DND-41 (cell line): ENCODE measurements around the gene HACL1.
A peak's percentile ranks its signal among the peaks of the same experiment; 100 is the strongest.
"Not testable (repeated sequence)": the region's sequence is repeated elsewhere in the genome, so short reads cannot be mapped to it uniquely, and the experiment has no call there.

Source experiments
- ATAC-seq: fragments of 200-7000 bp; cut with Tn5 transposase; 3 replicates; pipeline ENCODE4 v1.9.1; 2021; ENCODE audit warnings: low read depth; ENCODE audit not compliant: insufficient read depth
- DNase-seq: peaks from one replicate; pipeline ENCODE4 v3.0.0-alpha.2; 2020
- H2AFZ ChIP-seq: 2 replicates; pipeline ENCODE4 v1.6.0; 2012; ENCODE audit warnings: low read depth, low read length
- H3K27ac ChIP-seq: 2 replicates; pipeline ENCODE4 v1.5.1; 2012; ENCODE audit warnings: low read length, inconsistent platforms
- H3K27me3 ChIP-seq: fragments of 200-600 bp; sonication (generic); 2 replicates; pipeline ENCODE4 v1.6.0; 2012; ENCODE audit warnings: low read length, mild to moderate bottlenecking, inconsistent platforms; ENCODE audit not compliant: insufficient read depth, poor library complexity
- H3K36me3 ChIP-seq: 2 replicates; pipeline ENCODE4 v1.5.1; 2012; ENCODE audit warnings: low read length, inconsistent platforms; ENCODE audit not compliant: insufficient read depth
- H3K4me1 ChIP-seq: 2 replicates; pipeline ENCODE4 v1.5.1; 2012; ENCODE audit warnings: mild to moderate bottlenecking, low read length; ENCODE audit not compliant: insufficient read depth
- H3K4me2 ChIP-seq: 2 replicates; pipeline ENCODE4 v1.6.0; 2012; ENCODE audit warnings: mild to moderate bottlenecking, moderate library complexity, low read length, inconsistent platforms; ENCODE audit not compliant: insufficient read depth
- H3K4me3 ChIP-seq, 2 experiments: fragments of 200-600 bp in 1 of 2; shearing (Covaris generic) in 1 of 2; 2 replicates each; pipeline ENCODE4 v1.5.1; 2012 to 2016; ENCODE audit warnings: inconsistent platforms in 2 of 2, low read length in 2 of 2, mild to moderate bottlenecking in 2 of 2, low read depth in 1 of 2, moderate library complexity in 1 of 2
- H3K79me2 ChIP-seq: 2 replicates; pipeline ENCODE4 v1.6.0; 2012; ENCODE audit warnings: low read length, inconsistent platforms; ENCODE audit not compliant: insufficient read depth
- H3K9ac ChIP-seq: 2 replicates; pipeline ENCODE4 v1.6.0; 2012; ENCODE audit warnings: low read depth, mild to moderate bottlenecking, inconsistent platforms, low read length, moderate library complexity
- H3K9me3 ChIP-seq: 2 replicates; pipeline ENCODE4 v1.5.1; 2012; ENCODE audit warnings: low read length, moderate library complexity, mild to moderate bottlenecking, inconsistent platforms; ENCODE audit not compliant: insufficient read depth, severe bottlenecking
- H4K20me1 ChIP-seq: 2 replicates; pipeline ENCODE4 v1.6.0; 2012; ENCODE audit warnings: low read length; ENCODE audit not compliant: insufficient read depth
- EZH2 ChIP-seq: IDR thresholded peaks from 3 replicates; pipeline ENCODE4 v1.6.1; 2012; ENCODE audit warnings: borderline replicate concordance, low read depth, mild to moderate bottlenecking, moderate library complexity, low read length, inconsistent platforms; ENCODE audit not compliant: severe bottlenecking
- TF ChIP-seq, protein P1 (sequence below): IDR thresholded peaks from 2 replicates; pipeline ENCODE4 v1.5.1; 2012; ENCODE audit warnings: borderline replicate concordance, low read length, moderate library complexity, mild to moderate bottlenecking; ENCODE audit not compliant: poor library complexity, severe bottlenecking; ENCODE audit errors: extremely low read depth

Gene HACL1

DNA sequence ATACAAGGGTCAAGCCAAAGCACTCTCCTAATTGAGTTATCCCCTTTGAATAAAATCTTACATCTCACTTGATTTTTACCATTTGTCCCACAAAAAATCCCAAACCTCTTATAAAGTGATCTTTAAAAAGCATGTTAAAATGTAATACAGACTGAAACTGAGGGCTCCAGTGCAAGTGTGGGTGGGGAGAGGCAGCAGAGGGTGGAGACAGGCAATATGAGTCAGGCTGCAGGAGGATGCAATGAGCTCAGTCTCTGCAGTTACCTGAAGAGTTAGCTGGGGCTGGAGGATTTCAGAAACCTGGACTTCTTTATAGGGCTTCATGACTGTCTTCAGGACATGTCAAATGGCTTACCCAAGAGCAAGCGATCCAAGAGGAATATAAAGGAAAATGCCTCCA is 65.6 kb downstream of the HACL1 start:
- no peaks in the 10 kb centered on the region for H3K36me3 ChIP-seq
- no peaks in the 10 kb centered on the region for H3K27me3 ChIP-seq
- no peaks in the 10 kb centered on the region for H4K20me1 ChIP-seq
- ATAC-seq, result peak; percentile 73
- no peak overlapping the region for H3K4me2 ChIP-seq
- peaks cover 35% of the 10 kb centered on the region for H3K4me1 ChIP-seq
- TF ChIP-seq, protein P1, sequence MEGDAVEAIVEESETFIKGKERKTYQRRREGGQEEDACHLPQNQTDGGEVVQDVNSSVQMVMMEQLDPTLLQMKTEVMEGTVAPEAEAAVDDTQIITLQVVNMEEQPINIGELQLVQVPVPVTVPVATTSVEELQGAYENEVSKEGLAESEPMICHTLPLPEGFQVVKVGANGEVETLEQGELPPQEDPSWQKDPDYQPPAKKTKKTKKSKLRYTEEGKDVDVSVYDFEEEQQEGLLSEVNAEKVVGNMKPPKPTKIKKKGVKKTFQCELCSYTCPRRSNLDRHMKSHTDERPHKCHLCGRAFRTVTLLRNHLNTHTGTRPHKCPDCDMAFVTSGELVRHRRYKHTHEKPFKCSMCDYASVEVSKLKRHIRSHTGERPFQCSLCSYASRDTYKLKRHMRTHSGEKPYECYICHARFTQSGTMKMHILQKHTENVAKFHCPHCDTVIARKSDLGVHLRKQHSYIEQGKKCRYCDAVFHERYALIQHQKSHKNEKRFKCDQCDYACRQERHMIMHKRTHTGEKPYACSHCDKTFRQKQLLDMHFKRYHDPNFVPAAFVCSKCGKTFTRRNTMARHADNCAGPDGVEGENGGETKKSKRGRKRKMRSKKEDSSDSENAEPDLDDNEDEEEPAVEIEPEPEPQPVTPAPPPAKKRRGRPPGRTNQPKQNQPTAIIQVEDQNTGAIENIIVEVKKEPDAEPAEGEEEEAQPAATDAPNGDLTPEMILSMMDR, result no peak
- no peak for TF ChIP-seq EZH2
- no peak overlapping the region for H3K9ac ChIP-seq
- H3K79me2 ChIP-seq, result no peaks in the 10 kb centered on the region
- H3K9me3 ChIP-seq, result no peaks in the 10 kb centered on the region
- no peak overlapping the region for H3K4me3 ChIP-seq
- H2AFZ ChIP-seq, result no peak overlapping the region
- H3K27ac ChIP-seq, result peak overlapping the region; percentile 73
- DNase-seq, result peak; percentile 42

DNA sequence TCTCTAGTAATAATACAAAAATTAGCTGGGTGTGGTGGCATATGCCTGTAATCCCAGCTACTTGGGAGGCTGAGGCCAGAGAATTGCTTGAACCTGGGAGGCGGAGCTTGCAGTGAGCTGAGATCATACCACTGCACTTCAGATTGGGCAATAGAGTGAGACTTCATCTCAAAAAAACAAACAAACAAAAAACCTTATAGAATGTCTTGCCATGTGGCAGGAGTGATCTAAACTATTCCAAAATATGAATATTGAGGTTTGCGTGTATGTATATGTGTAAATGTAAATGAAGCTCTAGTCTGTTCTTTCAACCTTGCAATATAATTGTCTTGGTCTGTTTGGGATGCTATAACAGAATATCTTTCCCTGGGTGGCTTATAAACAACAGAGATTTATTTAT is 68.8 kb downstream of the HACL1 start:
- H3K36me3 ChIP-seq, H2AFZ ChIP-seq, H3K27ac ChIP-seq, H3K4me3 ChIP-seq, H3K9me3 ChIP-seq, H3K4me2 ChIP-seq, H3K27me3 ChIP-seq, DNase-seq, ATAC-seq, H4K20me1 ChIP-seq, H3K9ac ChIP-seq, H3K79me2 ChIP-seq: not testable (repeated sequence)
- peaks cover 44% of the 10 kb centered on the region for H3K4me1 ChIP-seq

DNA sequence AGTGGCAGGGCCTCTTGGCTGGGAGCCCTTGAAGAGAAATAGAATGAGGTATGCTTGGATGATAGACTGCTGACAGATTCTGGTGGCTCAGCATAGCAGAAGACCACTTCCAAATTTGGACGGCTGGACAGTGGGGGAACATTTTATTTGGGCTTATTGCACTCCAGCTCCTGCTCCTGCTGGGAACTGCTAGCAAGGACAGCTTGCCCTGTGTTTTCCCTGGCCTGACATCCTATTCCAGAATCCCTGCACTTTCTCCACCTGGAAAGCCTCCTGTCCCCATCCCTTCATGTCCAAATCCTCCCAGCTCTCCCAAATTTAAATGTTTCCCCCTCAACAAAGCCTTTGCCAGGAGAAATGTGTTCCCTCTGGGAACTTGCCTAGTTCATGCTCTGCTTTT is 70.0 kb downstream of the HACL1 start:
- peaks cover 31% of the 10 kb centered on the region for H3K4me1 ChIP-seq
- ATAC-seq (no peak), DNase-seq (no peak)
- H3K9ac ChIP-seq, result no peak overlapping the region
- no peak overlapping the region for H2AFZ ChIP-seq
- TF ChIP-seq, protein P1, result no peak
- no peak for TF ChIP-seq EZH2
- H3K36me3 ChIP-seq, result no peaks in the 10 kb centered on the region
- H3K27me3 ChIP-seq, result no peaks in the 10 kb centered on the region
- H3K9me3 ChIP-seq, result no peaks in the 10 kb centered on the region
- H3K79me2 ChIP-seq, result no peaks in the 10 kb centered on the region
- no peak overlapping the region for H3K27ac ChIP-seq
- no peak overlapping the region for H3K4me2 ChIP-seq
- H3K4me3 ChIP-seq, result no peak overlapping the region
- H4K20me1 ChIP-seq, result no peaks in the 10 kb centered on the region

DNA sequence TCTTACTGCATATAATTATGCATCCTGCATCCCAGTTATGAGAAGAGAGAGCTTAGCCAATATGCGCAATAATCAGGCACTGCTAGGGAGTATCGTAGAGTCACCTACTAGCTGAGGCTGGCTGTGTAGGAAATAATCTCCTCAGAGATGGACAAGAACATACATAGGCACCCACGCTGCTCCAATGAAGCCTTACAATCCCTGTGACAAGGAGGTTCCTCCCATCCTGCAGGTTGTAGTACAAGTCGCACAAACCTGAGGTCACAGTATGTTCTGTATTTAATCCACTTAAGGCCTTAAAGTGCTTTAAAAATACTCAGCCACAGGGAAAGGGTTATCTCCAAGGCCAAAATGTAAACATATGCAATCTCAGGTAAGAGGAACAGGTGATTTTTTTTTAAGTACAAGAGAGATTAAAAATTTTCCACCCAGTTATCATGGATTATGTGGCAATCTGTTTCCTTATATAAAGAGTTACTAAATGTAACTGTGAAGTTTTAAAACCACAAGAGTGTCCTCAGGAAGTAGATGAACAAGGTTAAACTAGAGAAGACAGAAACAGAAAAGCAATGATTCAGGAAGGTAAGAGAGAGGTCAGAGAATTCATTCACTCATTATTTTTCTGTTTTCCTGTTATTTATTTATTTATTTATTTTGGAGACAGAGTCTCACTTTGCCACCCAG is 72.4 kb downstream of the HACL1 start:
- peak; percentile 66 for ATAC-seq
- Histone ChIP-seq H3K4me1 (peaks cover 17% of the 10 kb centered on the region), H3K4me2 (no peak overlapping the region)

More for the DNA sequence above, 72.4 kb downstream of the HACL1 start:
- H3K27ac ChIP-seq, result peak overlapping the region; percentile 63
- H3K27me3 ChIP-seq, result no peaks in the 10 kb centered on the region
- H3K79me2 ChIP-seq, result no peaks in the 10 kb centered on the region
- peak overlapping the region; percentile 40; the same call in 1 of the 2 replicates for H2AFZ ChIP-seq
- no peak for DNase-seq
- H3K9me3 ChIP-seq, result no peaks in the 10 kb centered on the region
- no peaks in the 10 kb centered on the region for H4K20me1 ChIP-seq
- TF ChIP-seq, protein P1, result no peak
- TF ChIP-seq EZH2, result no peak
- H3K9ac ChIP-seq, result no peak overlapping the region
- H3K4me3 ChIP-seq, result no peak overlapping the region
- no peaks in the 10 kb centered on the region for H3K36me3 ChIP-seq
